Suprapubic skin (tissue), 3 donors: ENCODE data around the gene ANGEL2.

ENCODE experiments used
- CTCF ChIP-seq, 2 donors: fragments of 200-600 bp in 1 of 2; fragments of 450-650 bp in 1 of 2; sonication (generic) in 1 of 2; IDR thresholded peaks; one replicate each; pipeline ENCODE4 v1.5.1; 2016 to 2019; ENCODE audit warnings: antibody characterized with exemption in 2 of 2, mild to moderate bottlenecking in 1 of 2, moderate library complexity in 1 of 2
- POLR2AphosphoS5 ChIP-seq, 3 donors: sonication (generic); formaldehyde crosslinking; IDR thresholded peaks; one replicate each; pipeline ENCODE4 v1.6.1; 2017; ENCODE audit warnings: antibody characterized with exemption in 3 of 3

- TF ChIP-seq POLR2AphosphoS5 (IDR thresholded peaks at IDR 0.05) (no peak), CTCF (IDR thresholded peaks at IDR 0.05) (no peak)
Measured at GRCh38 chr1:212976586-212976985, 39.1 kb downstream of the ANGEL2 start.
